Measurements from ENCODE around the gene MMEL1.

- TF ChIP-seq CTCF (IDR thresholded peaks at IDR 0.05), result no peak
- no peak for TF ChIP-seq EP300 (IDR thresholded peaks at IDR 0.05)
- TF ChIP-seq POLR2AphosphoS5 (IDR thresholded peaks at IDR 0.05), result no peak
Measured at GRCh38 chr1:2564006-2564814, 68.6 kb downstream of the MMEL1 start.
